Left lobe of liver (tissue), 2 donors: ENCODE data around the gene CD81. TPM values are rescaled to one million over a fixed set of nuclear protein-coding genes. Genes with fewer than 3 reads are reported as not detected.

Experiments
- ATAC-seq: fragments of 200-7000 bp; cut with Tn5 transposase; one replicate; pipeline ENCODE4 v1.9.1; 2020; ENCODE audit warnings: mild to moderate bottlenecking, moderate library complexity
- DNase-seq: peaks from one replicate; pipeline ENCODE4 v3.0.0-alpha.2; 2020; ENCODE audit warnings: low spot score
- total RNA-seq: library from RNA; stranded (reverse); gene quantifications from one replicate; pipeline ENCODE4 v1.2.1, GENCODE V29; 2021
- donor health status: DM: no; HTN: no; CAD: no; lungs with moderate emphysema.
- donor health status: DM: no; HTN: yes; CAD: no.

Gene CD81
- total RNA-seq, 1 donor from 2014 or later, result 564 TPM

DNA sequence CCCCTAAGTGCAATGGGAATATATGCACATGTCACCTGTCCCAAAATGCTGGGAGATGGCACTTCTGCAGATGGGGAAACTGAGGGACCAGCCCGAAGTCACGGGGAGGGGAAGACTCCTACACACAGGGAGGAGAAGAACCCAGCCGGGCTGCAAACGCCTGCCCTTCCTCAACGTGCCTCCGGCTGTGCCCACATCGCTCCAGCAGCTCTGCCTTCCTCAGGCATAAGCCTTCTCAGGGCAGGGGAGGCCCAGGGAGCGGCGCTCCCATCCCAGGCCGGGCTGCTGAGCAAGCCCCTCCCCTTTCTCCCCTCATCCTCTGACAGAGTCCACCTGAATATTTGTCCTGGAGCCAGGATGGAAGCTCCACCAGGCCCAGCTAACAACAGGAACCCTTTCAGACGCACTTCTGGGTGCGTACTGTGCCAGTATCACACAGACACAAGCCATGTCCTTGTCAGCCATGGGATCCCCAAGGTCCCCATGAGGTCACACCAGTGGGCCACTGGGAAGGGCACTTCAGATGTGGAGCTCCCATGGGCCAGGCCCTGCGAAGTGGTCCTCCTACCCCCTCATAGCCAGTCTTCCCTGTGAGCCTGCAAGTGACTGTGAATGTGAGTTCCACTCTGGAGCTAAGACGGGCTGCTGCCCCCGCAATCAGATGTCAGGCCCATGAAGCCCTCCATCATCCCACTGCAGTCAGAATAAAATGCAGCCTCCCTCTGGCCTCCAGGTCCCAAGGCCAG is 2.5 kb upstream of the CD81 start:
- ATAC-seq (no peak), DNase-seq (peak; percentile 47)

DNA sequence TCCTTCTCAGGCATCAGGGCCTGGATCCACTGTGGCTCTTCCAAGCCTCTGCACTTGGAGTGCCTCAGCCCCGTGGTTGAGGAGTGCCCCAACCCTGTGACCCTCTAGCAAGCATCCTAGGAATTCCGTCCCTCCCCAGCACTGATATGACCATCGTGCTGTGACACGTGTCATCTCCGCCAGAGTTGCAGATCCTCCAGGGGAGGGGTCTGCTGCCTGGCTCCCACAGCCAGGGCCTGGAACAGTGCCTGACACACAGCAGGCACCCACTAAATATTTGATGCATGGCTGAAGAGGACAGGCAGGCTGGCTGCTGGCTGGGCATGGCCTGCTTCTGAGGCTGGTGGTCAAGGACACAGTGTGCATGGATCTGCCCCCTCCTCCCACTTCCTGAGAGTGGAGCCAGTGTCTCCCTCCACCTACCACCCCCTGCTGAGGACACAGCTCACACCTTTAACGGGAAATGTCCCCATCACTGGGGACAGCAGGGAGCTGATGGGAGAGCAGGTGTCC is 1.7 kb upstream of the CD81 start:
- ATAC-seq, result peak; percentile 55
- peak; percentile 80 for DNase-seq

DNA sequence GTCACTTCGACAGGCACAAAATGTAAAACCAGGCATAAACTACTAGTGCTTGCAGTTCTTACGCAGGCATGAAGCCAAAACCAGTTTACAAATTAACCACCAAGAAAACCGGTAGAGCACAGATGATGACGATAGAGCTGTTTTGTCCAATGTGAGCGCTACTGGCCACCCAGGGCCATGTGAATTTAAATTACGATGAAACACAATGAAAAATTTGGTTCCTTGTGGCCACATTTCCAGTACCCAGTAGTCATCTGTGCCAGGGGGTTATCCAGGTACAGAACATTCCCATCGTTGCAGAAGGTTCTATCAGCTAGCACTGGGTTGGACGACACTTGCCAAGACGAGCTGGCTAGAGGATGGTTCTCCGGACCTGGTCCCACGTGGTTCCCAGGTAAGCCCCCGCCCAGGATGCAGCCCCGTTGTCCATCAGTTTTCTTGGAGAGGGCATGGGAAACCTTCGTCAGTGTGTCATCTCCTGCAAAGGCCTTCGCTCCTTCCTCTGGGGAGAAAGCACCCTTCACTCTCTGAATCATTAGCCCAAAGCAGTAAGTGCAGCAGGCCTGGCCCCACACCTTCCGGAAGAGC is 1.1 kb upstream of the CD81 start:
- ATAC-seq, result peak; percentile 48
- DNase-seq, result peak; percentile 75

DNA sequence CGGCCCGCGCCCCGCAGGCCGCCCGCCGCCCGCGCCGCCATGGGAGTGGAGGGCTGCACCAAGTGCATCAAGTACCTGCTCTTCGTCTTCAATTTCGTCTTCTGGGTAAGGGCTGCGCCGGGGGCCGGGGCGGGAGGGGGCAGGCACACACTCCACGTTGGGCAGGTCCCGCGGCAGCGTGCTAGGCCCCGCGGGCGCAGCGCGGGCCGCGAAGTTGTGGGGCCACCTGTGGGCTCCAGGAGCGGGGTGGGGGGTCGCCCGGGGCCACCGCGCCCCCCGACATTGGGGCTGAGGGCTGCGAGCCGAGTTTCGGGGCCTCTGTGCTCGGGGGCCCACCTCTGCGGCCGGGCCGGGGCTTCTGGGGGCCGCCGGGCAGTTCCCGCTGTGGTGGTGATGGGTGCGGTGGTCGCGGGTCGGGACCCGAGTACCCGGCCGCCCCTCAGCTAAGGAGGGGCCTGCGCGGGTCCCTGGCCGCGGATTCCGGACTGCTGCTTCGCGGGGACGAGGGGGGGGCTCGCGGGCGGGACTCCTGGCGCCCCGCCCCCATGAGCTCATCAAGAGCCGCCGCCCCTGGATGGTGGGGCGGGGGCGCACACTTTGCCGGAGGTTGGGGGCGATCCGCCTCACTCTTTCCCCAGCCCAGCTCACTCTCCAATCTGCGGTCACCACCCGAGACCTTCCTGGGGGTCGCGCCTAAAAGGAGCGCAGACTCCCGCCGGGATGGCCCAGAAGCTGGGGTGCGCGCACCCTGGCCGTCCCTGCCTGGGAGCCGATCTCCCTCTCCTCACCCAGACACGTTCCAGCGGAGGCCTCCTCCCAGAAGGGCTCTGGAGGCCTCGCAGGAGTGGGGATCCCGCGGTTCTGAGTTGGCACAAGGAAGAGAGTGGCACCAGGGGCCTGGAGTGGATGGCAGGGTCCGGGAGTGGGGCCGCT is 667 bp downstream of the CD81 start:
- ATAC-seq (no peak), DNase-seq (peak; percentile 57)

DNA sequence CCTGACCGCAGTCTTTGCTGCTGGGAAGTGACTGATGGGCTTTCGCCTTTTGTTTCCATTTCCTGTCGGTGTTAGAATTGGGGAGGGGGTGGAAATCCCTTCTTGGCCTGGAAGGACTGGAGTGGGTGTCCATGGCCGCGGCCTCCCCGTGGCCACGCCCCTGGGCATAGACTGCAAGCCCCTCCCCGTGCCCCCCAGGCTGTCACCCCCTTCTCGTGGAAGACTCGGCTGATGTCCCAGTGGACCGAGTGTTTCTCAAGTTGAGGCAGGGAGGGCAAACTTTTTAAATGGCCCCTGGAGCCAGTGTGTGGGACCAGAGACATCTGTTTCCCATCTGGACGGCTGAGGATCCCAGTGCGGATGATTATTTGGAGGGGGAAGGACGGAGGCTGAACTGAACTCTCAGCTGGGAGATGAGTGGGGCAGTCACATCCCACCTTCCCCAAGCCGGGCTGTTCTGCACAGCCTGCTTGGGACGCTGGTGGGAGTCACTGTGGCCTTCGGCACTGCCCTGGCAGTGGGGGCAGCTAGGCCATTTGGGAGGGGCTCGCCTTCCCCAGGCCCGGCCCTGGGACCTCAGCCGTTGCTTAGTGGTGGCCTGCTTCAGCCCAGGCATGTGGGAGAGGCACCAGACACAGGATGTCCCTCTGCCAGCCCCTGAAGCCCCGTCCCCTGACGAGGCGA is 1.6 kb downstream of the CD81 start:
- DNase-seq (peak; percentile 47), ATAC-seq (no peak)

DNA sequence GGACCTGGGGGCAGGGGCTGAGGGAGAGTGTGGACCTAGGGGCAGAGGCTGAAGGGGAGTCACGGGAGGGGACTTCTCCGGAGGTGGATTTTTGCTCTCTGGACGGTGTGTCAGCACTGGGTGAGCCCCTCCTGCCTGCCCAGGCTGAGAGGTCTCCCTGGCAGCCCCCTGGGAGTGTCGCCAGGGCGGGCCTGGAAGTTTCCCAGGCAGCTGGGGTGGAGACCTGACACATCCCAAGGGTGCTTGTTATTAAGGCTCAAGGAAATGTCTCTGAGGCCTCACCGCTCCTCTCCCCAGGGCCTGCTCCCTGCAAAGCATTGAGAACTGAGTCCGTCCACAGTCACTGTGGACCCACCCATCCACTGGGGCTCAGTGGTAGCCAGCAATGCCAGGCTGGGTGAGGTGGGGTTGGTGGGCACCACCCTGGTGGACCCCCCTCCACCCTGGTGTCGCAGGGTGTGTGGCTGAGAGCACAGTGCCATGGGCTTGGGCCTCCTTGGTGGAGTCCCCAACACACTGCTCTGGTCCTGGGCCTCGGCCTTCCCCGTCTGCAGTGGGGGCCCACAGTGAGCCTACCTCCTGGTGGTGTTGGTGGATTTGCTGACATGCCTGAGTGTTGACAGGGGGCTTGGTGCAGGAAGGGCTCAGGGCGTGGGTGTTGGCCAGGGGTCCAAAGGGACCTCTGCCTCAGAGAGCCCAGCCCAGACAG is 2.5 kb downstream of the CD81 start:
- ATAC-seq, result no peak
- DNase-seq, result no peak

DNA sequence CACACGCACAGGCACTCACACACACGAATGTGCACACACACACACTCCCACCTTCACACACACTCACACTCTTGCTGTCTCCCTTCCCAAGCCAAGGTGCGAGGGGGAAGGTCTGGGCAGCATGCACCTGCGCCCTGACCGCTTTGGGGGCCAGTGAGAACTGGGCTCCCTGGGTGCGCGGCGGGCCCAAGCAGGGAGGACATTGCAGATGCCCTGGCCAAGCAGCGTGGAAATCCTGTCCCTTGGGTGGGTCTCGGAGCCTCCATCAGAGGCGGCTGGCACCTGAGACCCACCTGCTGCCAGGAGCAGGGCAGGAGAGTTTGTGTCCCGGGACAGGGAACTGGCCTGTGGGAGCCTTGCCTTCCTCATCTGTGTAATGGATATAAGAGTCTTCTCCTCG is 3.3 kb downstream of the CD81 start:
- ATAC-seq (no peak), DNase-seq (no peak)

DNA sequence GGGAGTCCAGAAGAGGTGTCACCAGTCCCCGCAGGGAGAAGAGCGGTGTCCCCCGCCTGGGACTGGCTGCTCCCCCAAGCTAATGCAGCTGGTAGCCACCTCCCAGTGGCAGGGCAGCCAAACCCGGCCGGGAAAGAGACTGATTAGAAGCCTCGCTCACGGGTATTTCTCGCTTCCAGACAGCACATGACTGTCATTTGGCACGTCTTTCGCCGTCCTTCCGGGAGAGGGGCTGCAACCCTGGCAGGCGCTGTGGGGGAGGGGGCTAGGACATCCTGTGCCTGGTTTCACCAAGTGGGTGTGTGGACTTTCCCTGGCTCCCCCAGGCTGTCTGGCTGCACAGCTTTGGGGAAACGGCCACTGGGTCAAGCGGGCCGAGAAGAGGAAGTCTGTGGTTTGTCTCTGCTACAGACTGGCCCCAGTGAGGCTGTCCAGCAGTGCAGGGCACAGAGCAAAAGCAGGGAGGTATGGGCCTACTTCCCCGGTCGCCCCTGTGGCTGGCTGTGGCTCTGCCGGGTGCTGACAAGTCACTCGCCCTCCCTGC is 3.8 kb downstream of the CD81 start:
- peak; percentile 77 for DNase-seq
- ATAC-seq, result peak; percentile 23

DNA sequence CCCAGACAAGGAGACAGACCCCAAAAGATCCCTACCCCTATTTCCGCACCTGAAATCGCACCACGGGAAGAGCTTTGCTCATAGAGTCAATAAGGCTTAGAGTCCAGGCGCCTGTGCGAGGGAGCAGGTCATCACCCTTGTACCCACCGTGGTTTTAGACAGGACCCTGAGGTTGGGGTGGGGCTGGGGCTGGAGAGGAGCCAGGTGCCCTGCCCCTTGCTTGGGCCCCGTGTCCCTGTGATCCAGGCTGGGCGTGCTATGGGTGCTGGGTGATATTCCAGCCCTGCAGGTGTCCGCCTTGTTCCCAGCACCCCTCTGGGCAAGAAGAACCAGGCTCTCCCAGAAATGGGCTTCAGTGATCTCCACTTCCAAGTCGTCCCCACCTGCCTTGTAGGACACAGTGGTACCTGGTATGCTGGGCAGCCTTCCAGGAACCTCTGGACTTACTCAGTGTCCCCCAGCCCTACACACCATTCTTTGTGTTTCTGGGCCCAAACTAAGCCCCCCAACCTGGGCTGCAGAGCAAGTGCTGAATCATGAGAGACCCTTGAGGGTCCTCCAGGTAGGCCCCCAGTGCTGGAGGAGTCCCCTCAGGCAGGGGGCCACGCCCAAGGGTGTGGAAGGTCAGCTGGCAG is 4.5 kb downstream of the CD81 start:
- ATAC-seq (peak; percentile 5), DNase-seq (no peak)

DNA sequence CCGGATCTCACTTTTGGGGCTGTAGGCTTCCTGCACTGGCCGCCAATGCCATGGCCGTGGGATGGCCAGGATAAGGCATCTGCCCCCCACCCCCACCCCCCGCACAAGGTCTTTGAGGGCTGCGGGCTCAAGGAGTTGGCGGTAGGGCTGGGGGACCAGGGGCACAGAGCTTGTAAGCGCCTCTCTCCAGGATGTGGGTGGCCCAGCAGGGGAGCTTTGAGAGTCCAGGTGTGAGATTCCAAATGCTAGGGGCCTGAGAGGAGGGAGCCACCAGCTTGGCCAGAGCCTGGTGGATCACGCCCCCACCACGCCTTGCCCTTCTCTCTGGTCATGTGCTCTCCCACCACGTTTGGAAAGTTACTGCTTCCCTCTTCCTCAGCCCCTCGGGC is 5.0 kb downstream of the CD81 start:
- DNase-seq, result no peak
- no peak for ATAC-seq

DNA sequence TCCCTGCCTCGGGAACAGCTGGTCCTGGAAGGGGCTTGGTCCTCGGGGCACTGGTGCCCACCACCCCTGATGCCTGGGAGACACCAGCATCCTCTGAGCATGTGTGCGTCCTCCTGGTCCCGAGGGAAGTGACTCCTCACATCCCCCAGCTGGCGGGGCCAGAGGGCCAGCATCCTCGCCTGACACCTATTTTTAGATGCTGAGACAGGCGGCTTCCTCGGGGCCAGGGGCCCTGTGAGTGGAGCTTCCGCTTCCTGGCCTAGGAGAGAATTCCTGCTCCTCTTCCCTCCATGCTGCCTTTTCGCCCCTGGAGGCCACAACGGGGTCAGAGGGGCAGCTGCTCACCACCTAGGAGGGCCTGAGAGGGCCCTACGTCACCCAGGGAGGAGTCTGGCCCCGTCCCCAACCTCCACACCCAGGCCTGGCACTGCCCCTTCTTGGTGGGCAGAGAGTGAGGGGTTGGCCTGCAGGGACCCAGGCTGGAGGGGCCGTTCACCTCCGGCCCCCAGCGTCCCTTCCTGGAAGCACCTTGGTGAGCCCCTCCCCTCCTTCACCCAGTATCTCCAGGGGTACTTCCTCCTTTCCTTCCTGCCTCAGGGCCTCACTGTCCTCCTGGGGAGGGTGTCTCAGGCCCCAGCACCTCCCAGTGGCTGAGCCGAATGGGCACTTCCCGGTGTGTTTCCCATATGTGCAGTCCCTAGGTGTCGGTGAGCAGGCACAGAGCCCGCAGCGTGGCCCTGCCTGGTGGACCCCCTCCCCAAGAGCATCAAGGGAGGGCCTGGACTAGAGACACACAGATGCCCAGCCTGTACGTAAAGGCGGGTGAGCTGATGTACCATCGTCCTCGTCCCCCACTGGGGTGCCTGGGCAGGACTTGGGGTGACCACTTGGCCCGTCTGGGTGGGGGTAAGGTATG is 6.1 kb downstream of the CD81 start:
- DNase-seq, result no peak
- ATAC-seq, result peak; percentile 27

DNA sequence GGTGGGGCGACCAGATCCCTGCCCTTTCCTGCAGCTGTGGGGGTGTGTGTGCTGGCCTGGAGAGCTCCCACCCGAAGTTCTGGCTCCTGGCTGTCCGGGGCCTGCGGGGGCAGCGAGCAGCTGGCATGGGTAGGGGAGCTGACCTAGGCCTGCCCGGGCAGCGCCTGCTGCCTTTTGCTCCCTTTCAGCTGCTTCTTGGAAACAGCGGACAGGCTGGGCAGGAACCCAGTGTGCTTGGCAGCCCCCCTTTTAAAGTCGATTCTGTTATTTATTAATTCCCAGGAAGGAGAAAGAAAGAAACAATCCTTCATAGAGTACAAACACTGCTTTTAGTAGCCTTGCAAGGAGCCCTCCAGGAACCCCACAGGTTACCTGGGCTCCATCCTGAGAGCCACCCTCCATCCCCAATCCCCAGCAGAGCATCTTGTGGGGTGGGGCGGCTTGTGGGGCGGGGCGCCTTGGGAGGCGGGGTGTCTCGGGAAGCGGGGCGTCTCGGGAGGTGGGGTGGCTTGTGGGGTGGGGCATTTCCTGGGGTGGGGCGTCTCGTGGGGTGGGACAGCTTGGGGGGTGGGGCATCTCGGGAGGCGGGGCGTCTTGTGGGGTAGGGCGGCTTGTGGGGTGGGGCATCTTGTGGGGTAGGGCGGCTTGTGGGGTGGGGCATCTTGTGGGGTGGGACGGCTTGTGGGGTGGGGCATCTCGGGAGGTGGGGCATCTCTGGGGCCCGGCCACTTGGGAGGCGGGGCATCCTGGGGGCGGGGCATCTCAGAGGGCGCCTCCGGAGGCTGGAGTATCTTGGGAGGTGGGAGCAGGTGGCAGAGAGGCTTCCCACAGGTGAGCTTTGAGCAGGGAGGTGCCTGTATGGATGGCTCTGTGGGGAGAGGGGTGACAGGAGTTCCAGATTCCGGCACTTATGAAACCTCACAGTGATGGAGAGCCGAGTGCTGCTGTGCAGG is 7.0 kb downstream of the CD81 start:
- ATAC-seq (peak; percentile 51), DNase-seq (peak; percentile 82)

DNA sequence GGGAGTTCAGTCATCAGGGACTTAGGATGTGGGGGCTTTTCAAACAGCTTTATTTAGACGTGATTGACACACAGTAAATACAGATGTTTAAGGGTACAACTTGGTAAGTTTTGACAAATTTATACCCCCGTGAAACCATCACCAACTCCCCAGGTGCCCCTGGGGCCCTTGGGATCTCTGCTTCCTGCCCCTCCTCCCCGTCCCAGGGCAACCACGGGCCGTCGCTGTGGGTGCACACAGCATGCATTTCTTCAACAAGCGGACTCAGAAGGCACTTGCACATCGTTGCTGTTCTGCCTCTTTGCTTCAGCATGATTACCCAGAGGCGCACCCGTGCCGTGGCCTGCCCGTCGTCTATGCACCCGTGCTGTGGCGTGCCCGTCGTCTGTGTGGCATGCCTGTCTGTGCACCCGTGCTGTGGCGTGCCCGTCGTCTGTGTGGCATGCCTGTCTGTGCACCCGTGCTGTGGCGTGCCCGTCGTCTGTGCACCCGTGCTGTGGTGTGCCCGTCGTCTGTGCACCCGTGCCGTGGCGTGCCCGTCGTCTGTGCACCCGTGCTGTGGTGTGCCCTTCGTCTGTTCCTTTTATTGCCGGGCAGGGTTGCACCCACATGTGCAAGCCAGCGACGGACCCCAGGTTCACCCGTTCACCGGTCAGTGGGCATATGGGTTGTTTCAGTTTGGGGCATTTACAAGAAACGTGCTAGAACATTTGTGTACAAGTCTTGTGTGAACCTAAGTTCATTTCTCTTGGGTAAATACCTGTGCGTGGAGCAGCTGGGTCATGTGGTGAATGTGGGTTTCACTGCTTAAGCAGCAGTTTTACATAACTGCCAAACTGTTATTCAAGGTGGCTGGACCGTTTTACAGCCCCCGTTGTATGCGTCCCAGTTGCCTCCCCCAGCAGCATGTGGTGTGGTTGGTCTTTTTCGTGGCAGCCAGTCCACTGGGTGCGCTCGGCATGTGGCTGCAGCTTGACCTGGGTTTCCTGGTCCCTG is 8.3 kb downstream of the CD81 start:
- ATAC-seq, result peak; percentile 28
- peak; percentile 77 for DNase-seq

DNA sequence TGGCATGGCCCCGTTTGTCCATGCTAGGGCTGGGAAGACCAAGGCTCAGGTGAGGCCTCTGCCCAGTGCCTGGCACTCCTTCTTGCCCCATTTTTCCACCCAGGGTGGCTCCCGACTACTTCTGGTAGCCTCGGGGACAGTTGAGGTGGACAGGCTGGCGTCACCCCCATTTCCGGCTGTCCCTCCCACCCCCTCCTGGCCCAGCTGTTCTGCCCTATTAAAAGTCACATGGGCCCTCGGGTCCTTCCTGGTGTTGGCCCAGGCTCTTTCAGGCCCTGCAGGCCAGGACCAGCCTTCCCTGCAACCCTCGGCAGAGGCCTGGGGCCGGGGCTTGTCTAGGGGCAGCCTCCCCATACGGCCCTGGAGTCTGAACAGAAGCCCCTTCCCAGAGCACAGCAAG is 9.5 kb downstream of the CD81 start:
- DNase-seq (no peak), ATAC-seq (no peak)

DNA sequence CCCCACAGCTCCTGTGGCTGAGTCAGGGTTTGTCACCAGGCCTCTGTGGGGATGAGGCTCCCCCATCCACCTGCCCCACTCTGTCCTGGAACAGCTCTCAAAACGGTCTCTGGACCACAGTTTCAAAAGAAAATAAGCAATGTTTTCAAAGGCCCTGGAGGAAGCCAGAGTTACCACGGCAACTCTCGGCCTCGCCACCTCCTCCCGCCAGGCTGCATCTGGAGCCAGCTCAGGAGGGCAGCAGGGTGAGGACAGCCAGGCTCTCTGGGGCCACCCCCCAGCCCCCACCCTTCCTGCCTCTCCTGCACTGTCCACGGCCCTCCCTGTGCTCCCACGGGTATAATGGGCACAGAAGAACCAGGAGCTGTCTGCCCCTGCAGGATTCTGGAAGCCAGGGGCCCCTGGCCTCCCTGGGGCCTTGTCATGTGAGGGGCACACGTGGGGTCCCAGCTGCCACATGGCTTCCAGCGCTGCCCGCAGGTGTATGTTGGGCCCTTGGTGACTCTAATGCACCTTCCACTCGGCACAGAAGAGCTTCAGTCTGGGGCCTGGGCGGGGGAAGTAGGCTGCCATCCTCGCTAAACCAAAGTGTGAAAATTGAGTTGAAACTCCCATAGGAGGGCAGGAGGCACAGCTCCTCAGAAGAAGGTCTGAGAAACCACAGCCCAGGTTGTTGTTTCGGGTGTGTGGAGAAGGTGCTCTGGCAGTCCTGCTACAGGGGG is 10.3 kb downstream of the CD81 start:
- ATAC-seq (peak; percentile 18), DNase-seq (no peak)
